GM21825 (cell line): Measurements from ENCODE around the gene HSF2BP.
"Not testable (repeated sequence)": the region's sequence is repeated elsewhere in the genome, so short reads cannot be mapped to it uniquely, and the experiment has no call there.

ENCODE experiments used
- ATAC-seq: cut with Tn5 transposase; IDR thresholded peaks from one replicate; pipeline ENCODE4 v1.9.1; 2021; ENCODE audit warnings: mild to moderate bottlenecking, moderate library complexity; ENCODE audit not compliant: unreplicated experiment

HSF2BP gene

DNA sequence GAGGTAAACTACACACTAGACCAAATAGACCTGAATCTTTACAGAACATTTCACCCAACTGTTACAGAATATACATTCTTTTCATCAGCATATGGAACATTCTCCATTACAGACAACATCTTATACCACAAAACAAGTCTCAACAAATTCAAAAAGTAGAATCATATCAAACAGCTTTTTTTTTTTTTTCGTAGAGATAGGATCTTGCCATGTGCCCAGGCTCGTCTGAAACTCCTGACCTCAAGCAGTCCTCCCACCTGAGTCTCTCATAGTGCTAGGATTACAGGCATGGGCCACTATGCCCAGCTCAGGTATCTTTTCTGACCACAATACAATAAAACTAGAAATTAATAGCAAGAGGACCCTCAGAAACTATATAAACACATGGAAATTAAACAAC lies 36.5 kb downstream of the HSF2BP start:
- no peak for ATAC-seq

- no peak for ATAC-seq
These were observed 39.4 kb downstream of the HSF2BP start for GRCh38 chr21:43619856-43620255.

DNA sequence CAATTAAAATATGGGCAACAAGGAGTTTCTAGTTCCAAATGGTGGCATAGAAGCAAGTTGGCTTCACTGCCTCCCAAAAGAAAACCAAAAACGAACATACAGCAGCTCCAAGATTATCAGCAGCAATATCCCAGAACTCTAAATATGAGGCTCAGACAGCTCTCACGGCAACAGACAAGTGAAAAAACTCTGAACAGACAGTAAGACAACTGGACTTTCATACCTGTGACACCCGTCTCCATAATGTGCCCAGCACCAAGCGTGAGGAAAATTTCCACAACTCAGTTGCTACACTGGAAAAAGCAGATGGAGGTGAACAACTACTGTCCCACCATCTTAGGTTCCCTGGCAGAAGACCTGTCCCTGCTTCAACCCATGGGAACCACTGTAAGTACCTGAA lies 39.9 kb downstream of the HSF2BP start:
- no peak for ATAC-seq

DNA sequence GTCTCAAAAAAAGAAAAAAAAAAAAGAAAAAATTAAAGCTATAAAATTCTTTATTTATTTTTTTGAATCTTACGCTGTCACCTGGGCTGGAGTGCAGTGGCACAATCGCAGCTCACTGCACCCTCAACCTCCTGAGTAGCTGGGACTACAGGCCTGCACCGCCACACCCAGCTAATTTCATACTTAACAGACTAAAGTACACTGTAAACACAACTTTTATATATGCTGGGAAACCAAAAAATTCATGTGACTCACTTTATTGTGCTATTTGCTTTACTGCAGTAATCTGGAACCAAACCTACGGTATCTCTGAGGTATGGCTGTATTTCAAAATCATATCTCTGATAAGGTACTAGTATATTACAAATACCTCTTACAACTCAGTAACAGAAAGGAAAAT lies 40.3 kb downstream of the HSF2BP start:
- ATAC-seq, result no peak

GRCh38 chr21:43616861-43617260 lies 42.4 kb downstream of the HSF2BP start:
- ATAC-seq, result not testable (repeated sequence)

GRCh38 chr21:43614839-43615238 lies 44.4 kb downstream of the HSF2BP start:
- ATAC-seq, result no peak

DNA sequence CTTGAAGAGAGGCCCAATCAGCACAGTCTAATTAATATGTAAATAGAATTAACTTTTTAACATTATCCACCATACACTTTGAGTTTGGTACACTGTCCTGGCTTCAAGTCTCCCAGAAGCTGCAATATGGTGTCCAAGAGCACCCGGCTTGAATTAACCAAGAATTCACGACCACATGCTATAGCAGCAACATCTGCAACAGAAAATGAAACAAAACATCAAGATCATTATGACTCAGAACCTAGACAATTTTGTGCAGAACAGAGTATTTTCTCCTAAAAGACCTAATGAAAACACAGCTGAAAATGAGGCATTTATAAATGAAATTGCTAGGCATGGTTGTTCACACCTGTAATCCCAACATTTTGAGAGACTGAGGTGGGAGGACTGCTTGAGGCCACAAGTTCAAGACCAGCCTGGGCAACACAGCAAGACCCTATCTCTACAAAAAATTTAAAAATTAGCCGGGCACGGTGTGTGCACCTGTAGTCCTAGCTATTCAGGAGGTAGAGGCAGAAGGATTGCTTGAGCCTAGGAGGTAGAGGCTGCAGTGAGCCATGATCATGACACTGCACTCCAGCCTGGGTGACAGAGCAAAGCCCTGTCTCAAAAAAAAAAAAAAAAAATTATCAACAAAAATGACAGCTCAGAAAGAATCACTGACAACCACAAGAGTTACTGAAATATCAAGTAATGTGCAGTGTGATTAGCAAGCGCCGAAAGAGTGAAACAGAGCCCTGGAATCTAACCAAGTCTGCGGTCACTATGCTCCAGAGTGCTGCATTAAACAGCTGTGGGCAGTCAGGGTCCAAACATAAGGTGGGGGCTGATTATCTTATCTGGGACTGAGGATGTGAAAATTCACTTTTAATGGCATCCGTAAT lies 45.3 kb downstream of the HSF2BP start:
- no peak for ATAC-seq

GRCh38 chr21:43611598-43612369 lies 47.5 kb downstream of the HSF2BP start:
- ATAC-seq, result no peak

DNA sequence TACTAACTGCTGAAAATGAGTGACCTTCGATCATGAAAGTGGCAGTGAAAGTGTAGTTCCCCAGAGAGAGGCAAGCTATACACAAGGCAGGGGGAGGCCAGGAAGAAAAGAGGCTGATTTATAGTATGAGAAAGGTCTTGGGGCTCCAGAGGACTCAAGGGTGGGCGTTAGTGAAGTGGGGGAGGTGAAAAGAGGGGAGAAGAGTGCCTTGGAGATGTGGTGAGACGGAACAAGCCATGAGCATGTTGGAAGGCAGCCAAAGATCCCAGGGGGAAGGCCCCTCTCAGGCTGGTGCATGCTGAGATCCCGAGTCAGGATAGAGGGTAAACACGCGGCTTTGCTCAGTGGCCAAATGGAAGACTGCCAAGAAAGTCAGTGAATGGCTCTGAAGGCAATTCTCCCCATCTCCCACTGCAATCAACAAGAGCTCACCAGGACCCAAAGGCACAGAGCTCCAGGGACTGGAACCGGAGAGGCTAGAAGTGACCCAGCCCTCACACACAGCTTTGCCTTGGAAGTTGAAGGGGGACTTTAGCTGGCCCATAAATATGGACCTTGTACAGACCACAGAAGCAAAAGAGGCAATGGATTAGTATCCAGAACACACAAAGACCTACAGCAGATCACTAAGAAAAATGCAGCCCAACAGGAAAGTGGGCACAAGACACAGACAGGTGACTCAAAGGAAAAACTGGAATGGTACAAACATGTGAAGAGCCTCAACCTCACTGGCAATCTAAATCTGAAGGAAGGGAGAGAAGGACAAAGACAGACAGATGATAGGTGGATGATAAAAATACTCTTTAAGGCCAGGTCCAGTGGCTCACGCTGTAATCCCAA lies 49.6 kb downstream of the HSF2BP start:
- ATAC-seq, result no peak

- no peak for ATAC-seq
These were observed 50.6 kb downstream of the HSF2BP start for GRCh38 chr21:43608664-43609063.

DNA sequence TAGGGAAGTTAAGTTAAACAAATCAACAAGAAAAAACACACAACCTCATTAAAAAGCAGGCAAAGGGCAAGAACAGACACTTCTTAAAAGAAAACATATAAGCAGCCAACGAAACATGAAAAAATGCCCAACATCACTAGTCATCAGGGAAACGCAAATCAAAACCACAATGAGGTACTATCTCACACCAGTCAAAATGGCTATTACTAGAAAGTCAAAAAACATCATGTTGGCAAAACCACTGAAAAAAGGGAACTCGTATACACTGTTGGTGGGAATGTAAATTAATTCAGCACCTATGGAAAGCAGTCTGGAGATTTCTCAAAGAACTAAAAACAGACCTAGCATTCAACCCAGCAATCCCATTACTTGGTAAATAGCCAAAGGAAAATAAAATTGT lies 51.1 kb downstream of the HSF2BP start:
- ATAC-seq, result no peak

- ATAC-seq, result no peak
These were observed 53.7 kb downstream of the HSF2BP start for GRCh38 chr21:43605320-43606215.

GRCh38 chr21:43604505-43605204 lies 54.6 kb downstream of the HSF2BP start:
- no peak for ATAC-seq

DNA sequence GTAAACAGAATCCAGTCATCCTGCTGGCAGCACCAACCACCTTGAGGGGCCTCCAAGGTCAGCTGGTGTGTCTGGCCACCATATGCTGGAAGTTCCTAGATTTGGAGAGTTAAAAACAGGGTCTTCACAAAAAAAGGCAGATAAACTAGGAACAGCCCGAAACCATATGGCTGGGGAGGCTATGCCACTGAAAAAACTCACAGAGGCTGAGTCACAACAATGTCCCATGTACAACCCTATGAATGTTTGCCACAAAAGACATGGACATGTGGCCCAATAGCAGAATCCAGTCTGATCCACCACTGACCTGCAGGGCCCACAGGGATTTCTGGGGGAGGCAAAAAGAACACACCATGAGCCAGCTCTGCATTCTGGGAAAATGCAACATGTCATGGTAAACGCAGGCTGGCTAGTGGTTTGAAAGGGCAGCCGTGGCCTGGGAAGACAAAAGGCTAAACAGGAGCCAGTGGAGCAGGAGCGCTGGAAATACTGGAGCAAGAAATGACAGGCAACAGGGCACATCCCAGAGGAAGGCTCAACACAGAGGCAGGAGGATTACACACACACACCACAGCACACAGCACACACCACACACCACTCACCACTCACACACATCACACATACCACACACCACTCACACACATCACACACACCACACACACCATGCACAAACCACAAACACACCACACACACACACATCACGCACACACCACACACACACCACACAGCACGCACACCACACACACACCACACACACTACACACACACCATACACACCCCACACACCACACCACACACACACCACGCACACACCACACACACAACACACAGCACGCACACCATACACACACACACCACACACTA lies 55.4 kb downstream of the HSF2BP start:
- no peak for ATAC-seq

DNA sequence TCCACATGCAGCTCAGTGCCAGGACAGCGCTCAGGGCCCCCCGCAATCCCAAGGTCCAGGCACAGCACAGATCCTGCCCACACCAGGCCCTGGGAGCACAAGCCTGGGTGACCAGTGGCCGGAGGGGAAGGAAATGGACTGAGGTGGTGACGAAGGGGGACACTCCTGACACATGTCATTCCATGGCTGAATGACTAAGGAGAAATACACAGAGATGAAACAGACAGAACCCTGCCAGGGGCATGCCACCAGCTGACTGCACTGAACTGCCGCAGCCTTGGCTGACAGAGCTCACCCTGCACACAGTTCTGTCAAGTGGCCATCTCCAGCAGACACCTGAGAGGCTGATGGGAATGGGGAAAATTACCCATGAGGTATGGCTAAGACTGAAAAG lies 56.1 kb downstream of the HSF2BP start:
- no peak for ATAC-seq

- ATAC-seq, result no peak
These were observed 56.7 kb downstream of the HSF2BP start for GRCh38 chr21:43602266-43603232.

DNA sequence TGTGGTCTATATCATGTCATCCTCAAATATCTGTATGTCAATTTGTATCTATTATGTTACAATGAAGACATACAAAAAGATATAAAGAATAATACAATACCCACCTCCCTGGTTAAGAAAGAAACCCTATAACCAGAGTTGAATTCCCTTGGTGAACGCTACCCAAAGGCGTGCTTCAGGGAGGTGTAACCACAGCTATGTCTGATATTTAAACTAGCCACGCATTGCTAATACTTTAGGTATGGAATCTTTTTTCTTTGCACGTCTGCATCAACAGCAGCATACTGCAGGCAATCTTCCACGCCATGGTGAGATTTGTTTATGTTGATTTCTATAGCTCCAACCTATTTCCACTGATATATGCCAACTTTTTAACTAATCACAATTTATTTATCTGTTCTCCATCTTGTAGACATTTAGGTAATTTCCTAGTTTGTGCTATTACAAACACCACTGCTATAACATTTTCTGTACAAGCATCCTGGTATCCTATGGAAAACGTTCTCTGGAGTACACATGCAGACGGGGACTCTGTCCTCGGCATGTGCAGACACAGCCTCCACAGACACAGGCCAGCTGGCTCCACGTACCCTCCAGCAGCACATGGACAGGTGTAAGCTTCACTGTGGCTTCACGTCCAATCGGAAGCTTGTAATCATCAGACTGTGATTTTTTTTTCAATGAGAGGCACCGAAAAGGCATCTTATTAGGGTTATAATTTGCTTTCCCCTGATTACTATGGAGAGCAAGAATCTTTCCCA lies 58.5 kb downstream of the HSF2BP start:
- ATAC-seq, result no peak
